NCI-H128 (cell line): ENCODE measurements around the gene SLC50A1.
A peak's percentile ranks its signal among the peaks of the same experiment; 100 is the strongest.
"Not testable (repeated sequence)": the region's sequence is repeated elsewhere in the genome, so short reads cannot be mapped to it uniquely, and the experiment has no call there.

Experiments
- DNase-seq: peaks from one replicate; lab custom pipeline; 2025; ENCODE audit not compliant: unreplicated experiment; lab: John Stamatoyannopoulos, UW

The SLC50A1 gene

GRCh38 chr1:155116113-155116764 lies 19.4 kb upstream of the SLC50A1 start:
- DNase-seq = no peak

DNA sequence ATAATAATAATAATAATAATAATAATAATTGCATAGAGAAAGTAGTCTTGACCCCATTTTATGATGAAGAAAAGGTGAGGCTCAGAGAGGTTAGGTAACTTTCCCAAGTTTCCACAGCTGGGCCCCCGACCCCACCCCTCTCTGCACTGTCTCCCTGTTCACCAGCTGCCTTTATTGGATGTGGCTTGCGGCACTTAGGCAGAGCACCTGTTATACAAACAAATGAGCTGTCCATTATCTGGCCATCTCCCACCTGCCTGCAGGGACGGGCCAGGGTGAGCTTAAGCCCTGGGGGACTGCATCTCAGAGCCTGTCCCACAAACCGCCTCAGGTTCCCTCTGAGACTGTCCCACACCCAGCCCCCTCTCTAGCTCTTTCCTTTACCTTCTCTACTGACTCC lies 18.0 kb upstream of the SLC50A1 start:
- DNase-seq = no peak

- DNase-seq = not testable (repeated sequence)
These were observed 17.6 kb upstream of the SLC50A1 start for GRCh38 chr1:155118090-155118489.

- no peak for DNase-seq
These were observed 15.4 kb upstream of the SLC50A1 start for GRCh38 chr1:155120253-155120652.

GRCh38 chr1:155121249-155121648 lies 14.4 kb upstream of the SLC50A1 start:
- no peak for DNase-seq

DNA sequence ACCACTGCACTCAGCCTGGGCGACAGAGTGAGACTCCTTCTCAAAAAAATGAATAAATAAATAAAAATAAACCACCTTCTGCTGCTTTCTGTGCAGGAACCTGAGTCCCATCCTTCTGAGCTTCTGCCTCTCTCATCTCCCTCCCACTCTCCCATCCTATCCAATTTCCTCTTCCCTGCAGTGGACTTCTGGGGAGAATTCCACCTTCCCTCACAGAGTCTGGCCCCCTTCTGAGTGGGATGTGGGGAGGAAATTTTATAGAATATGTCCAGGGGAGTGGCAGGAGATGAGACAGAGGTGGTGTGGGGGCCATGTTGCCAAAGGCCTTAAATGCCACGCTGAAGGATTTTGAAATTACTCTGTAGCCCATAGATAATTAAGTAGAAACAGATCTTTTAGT lies 13.3 kb upstream of the SLC50A1 start:
- DNase-seq = no peak

GRCh38 chr1:155123801-155124200 lies 11.9 kb upstream of the SLC50A1 start:
- no peak for DNase-seq

GRCh38 chr1:155124503-155125463 lies 10.9 kb upstream of the SLC50A1 start:
- DNase-seq = no peak

- no peak for DNase-seq
These were observed 10.1 kb upstream of the SLC50A1 start for GRCh38 chr1:155125511-155125945.

DNA sequence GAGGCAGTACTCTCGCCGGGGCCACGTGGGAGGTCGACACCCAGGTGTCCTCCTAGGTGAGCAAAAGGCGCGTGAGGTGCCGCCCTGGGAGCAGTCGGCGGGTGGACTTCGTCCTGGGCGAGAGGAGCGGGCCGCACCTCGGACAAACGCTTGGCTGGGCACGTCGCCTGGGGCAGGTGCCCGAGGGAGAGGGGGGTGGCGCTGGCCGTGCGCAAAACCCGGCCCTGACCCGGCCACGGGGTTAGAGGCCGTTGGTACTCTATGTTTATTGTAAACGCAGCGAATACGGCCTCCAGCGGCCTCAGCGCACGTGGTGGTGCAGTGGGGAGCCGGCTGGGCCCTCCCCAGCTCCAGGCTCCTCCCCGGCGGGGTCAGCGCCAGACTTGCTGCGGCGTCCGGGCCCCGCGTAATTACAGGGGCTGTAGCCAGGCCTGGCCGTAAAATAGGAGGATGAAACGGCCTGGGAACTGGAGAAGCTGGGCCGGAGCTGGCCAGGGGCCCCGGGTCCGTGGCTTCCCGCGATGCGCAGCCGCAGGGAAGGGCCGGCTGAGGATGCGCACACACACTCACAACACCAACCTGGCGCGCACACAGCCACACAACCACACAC lies 9.6 kb upstream of the SLC50A1 start:
- DNase-seq = no peak

- DNase-seq = peak; percentile 36
These were observed 9.0 kb upstream of the SLC50A1 start for GRCh38 chr1:155126556-155127104.

DNA sequence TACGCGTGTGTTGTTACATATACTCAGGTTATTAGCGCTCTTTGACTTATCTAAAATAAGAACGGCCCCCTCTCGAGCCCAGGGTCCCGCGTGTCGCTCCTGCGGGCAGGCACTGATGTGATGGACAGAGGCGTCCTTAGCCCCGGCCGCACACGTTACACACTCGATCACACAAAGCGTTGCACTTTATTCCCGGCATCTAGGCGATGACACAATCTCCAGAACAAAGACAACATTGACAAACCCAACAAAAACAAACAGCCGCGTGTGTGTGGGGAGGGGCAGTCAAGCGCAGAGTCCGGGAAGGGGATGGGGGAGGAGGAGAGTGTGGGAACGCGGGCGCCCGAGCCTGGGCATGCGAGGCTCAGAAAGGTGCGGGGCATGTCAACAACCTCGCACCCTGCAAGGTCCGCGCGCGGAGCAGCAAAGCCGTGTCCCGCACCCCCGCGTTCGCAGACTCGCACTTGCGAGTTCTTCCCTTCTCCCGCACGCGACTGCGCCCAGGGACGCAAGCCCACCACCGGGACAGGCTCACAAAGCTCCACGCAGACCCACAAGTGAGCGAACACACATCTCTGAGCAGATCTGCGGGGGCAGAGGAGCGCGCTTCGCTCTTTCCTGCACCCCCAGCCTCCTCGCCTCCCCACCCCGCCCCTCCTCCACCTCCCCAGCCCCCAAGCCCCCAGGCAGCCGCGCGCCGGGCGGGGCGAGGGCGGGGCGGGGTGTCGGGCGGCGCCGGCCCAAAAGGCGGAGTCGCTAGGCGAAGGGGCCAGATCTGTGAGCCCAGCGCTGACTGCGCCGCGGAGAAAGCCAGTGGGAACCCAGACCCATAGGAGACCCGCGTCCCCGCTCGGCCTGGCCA lies 8.3 kb upstream of the SLC50A1 start, which contains the start of gene EFNA1:
EFNA1 (plus strand) TSS at position 772 of the 862 bp plus-strand sequence. CDS start 102 bp downstream, outside the sequence.
- peak; percentile 36 for DNase-seq

- no peak for DNase-seq
These were observed 7.5 kb upstream of the SLC50A1 start for GRCh38 chr1:155127967-155128754.

- no peak for DNase-seq
These were observed 6.7 kb upstream of the SLC50A1 start for GRCh38 chr1:155128755-155129473.

- no peak for DNase-seq
These were observed 5.2 kb upstream of the SLC50A1 start for GRCh38 chr1:155130272-155131006.

- no peak for DNase-seq
These were observed 4.4 kb upstream of the SLC50A1 start for GRCh38 chr1:155131285-155131684.

DNA sequence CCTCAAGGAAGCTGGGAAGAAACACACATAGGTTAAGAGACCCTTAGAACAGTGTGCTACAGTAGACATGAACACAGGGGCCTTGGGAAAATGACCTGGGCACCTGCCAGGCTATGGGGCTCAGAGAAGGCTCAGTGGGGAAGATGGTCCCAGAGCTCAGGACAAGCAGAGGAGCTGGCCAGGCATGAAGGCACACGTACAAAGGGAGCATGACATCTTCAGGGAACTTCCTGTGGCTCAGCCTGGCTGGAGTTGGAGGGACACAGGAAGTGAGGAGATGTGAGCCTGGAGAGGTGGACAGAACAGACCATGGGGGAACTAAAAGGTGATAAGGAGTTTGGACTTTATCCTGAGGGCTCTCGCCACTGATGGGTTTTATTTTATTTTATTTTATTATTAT lies 3.8 kb upstream of the SLC50A1 start:
- DNase-seq = no peak

GRCh38 chr1:155133799-155134281 lies 1.8 kb upstream of the SLC50A1 start:
- DNase-seq = no peak
